SU-DHL-6 (cell line): Measurements from ENCODE around the gene RSPH1.

Experiments used
- CTCF ChIP-seq: fragments of 200-600 bp; sonication (generic); IDR thresholded peaks from one replicate; pipeline ENCODE4 v1.5.1; 2017; ENCODE audit warnings: antibody characterized with exemption, mild to moderate bottlenecking, low read length, moderate library complexity; ENCODE audit not compliant: insufficient read depth, poor library complexity, severe bottlenecking
- EZH2phosphoT487 ChIP-seq: fragments of 200-600 bp; sonication (generic), shearing (Covaris generic); conservative IDR thresholded peaks from 2 replicates; pipeline ENCODE4 v1.6.1; 2018; ENCODE audit warnings: mild to moderate bottlenecking, antibody characterized with exemption, low read length, moderate library complexity, mixed read lengths

GRCh38 chr21:42424914-42425541 lies 71.0 kb downstream of the RSPH1 start:
- TF ChIP-seq CTCF (no peak), EZH2phosphoT487 (no peak)
